ENCODE data around the gene LHFPL2. TPM values are rescaled to one million over a fixed set of nuclear protein-coding genes. Genes with fewer than 3 reads are reported as not detected.

The LHFPL2 gene
- polyA plus RNA-seq, 1 of the 3 experiments (the other 2 are of a cell fraction), result 10.4 TPM

DNA sequence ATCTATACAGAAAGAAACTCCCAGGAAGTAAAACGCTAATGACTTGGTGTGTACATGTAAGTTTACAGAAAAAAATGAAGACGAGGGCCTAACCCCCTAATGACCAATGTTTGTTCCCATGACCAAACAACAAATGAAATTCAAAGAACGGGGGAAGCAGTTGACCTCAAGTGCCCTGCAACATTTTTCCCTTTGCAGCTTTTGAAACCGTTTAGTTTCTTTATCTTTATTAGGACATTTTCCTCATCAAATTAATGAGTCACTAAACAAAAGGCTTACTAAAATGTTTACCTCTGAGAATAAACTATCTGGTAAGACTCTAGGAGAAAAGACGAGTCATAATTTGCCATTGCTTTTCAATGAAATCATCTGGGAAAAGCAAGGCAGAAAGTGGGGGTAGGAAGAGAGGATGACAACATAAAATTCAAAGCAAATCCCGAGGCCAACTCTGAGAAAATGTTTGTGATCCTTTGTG, 57.4 kb downstream of the LHFPL2 start (continued):
- TF ChIP-seq, protein P1, sequence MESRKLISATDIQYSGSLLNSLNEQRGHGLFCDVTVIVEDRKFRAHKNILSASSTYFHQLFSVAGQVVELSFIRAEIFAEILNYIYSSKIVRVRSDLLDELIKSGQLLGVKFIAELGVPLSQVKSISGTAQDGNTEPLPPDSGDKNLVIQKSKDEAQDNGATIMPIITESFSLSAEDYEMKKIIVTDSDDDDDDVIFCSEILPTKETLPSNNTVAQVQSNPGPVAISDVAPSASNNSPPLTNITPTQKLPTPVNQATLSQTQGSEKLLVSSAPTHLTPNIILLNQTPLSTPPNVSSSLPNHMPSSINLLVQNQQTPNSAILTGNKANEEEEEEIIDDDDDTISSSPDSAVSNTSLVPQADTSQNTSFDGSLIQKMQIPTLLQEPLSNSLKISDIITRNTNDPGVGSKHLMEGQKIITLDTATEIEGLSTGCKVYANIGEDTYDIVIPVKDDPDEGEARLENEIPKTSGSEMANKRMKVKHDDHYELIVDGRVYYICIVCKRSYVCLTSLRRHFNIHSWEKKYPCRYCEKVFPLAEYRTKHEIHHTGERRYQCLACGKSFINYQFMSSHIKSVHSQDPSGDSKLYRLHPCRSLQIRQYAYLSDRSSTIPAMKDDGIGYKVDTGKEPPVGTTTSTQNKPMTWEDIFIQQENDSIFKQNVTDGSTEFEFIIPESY (IDR thresholded peaks at IDR 0.05; ENCODE audit: borderline replicate concordance, low read depth), result no peak
- TF ChIP-seq CHD2 (IDR thresholded peaks at IDR 0.05; ENCODE audit: low read length, partially characterized antibody) (no peak), FOSL2 (IDR thresholded peaks at IDR 0.05; ENCODE audit: borderline replicate concordance, low read depth) (peak; percentile 44; the same call in 1 of the 2 replicates)

DNA sequence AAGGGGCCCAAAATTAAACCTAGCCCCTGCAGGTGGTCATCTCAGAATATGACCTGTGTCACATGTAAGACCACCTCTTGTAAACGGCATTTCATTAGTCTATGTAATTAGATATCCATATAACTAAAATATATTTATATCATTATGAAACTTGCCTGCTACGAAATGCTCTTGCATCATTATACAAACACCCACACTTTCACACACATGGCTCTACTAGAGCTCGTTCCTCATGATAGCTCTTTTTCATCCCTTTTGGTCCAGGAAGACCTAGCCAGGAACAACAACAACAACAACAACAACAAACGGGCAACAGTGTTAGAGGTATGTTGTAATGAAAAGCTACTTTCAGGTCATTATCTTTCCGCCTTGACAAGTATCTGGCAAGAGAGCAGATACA, 58.6 kb downstream of the LHFPL2 start:
- peak overlapping the region; percentile 19 to 100; a peak in 2 of 4 replicates for H3K27ac ChIP-seq (ENCODE audit: low read depth in 2 of 2, low read length in 1 of 2)
- no peak overlapping the region for H3K9ac ChIP-seq
- no peaks in the 10 kb centered on the region for H4K20me1 ChIP-seq (ENCODE audit: insufficient read depth)
- ChIA-PET POLR2A (interaction anchor here (0.6 kb wide), 1 partner anchor 318 kb away, joined by 3 read pairs; no protein-coding TSS in a partner anchor), CTCF (no interaction called here)
- peaks cover 51 to 67% of the 10 kb centered on the region in 2 experiments for H3K4me1 ChIP-seq (ENCODE audit: control insufficient read depth in 1 of 2, insufficient read depth in 2 of 2, low read depth in 1 of 2, low read length in 1 of 2)
- H3K9me2 ChIP-seq, result no peaks in the 10 kb centered on the region
- no peak overlapping the region for H3K4me2 ChIP-seq
- peaks cover 87% of the 10 kb centered on the region for H3K79me2 ChIP-seq (ENCODE audit: insufficient read depth)
- peaks cover 51% of the 10 kb centered on the region for H3F3A ChIP-seq (replicated peaks; ENCODE audit: insufficient read depth)
- WGBS (ENCODE audit: low lambda C conversion rate), result 78% methylated on average over 5 of the region's 5 CpGs
- peaks cover 0 to 26% of the 10 kb centered on the region in 2 experiments for H3K36me3 ChIP-seq (replicated peaks in 1 of 2; ENCODE audit: control insufficient read depth in 1 of 2, insufficient read depth in 2 of 2, low read length in 1 of 2)
- DNase-seq, result no peak
- TF ChIP-seq TCF12 (IDR thresholded peaks at IDR 0.05) (no peak), YY1 (IDR thresholded peaks at IDR 0.05; ENCODE audit: low read depth) (no peak), GABPA (IDR thresholded peaks at IDR 0.05; ENCODE audit: low read depth) (no peak), SIN3A (IDR thresholded peaks at IDR 0.05; ENCODE audit: borderline replicate concordance, low read depth, low read length) (no peak), FOXM1 (IDR thresholded peaks at IDR 0.05; ENCODE audit: low read depth) (no peak)
- H3K4me3 ChIP-seq (ENCODE audit: low read depth in 2 of 2, low read length in 1 of 2), result no peak overlapping the region
- H2AFZ ChIP-seq (ENCODE audit: low read depth), result no peak overlapping the region
- H3K9me3 ChIP-seq, result no peaks in the 10 kb centered on the region
- no peaks in the 10 kb centered on the region for H3K27me3 ChIP-seq (ENCODE audit: insufficient read depth)

DNA sequence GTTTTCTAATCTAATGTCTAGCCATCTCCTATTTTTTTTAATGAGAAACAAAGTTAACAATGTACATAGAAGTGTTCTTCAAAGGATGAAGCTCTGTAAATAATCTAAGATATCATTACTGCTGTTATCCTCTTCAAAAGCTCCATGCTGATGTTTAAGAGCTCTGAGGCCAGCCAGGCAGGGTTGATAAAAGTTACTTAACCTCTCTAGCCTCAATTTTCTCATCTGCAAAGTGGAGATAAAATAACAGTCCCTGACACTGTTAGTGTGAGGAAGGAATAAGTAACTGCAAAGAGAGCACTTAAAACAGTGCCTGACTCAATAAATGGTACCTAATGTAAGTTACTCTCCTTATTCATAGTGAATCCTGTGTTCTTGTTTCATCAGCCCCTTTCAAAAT, 60.1 kb downstream of the LHFPL2 start:
- Histone ChIP-seq H3K4me2 (no peak overlapping the region), H3K9me2 (no peaks in the 10 kb centered on the region), H3F3A (replicated peaks; ENCODE audit: insufficient read depth) (peaks cover 37% of the 10 kb centered on the region), H4K20me1 (ENCODE audit: insufficient read depth) (no peaks in the 10 kb centered on the region), H3K9ac (peak overlapping the region; percentile 4; the same call in 1 of the 2 replicates), H3K79me2 (ENCODE audit: insufficient read depth) (peaks cover 74% of the 10 kb centered on the region), H3K27me3 (ENCODE audit: insufficient read depth) (no peaks in the 10 kb centered on the region), H3K27ac (ENCODE audit: low read depth in 2 of 2, low read length in 1 of 2) (peak overlapping the region; percentile 94 to 100), H3K36me3 (replicated peaks in 1 of 2; ENCODE audit: control insufficient read depth in 1 of 2, insufficient read depth in 2 of 2, low read length in 1 of 2) (peaks cover 0 to 26% of the 10 kb centered on the region in 2 experiments), H3K4me1 (ENCODE audit: control insufficient read depth in 1 of 2, insufficient read depth in 2 of 2, low read depth in 1 of 2, low read length in 1 of 2) (peaks cover 42 to 53% of the 10 kb centered on the region in 2 experiments), H3K9me3 (no peaks in the 10 kb centered on the region), H3K4me3 (ENCODE audit: low read depth in 2 of 2, low read length in 1 of 2) (no peak overlapping the region), H2AFZ (ENCODE audit: low read depth) (no peak overlapping the region)
- CTCF ChIA-PET, result interaction anchor here (1.1 to 1.7 kb wide), 4 partner anchors 12 to 71 kb away, joined by 3 read pairs; no protein-coding TSS in a partner anchor
- POLR2A ChIA-PET, result no interaction called here
- no peak for DNase-seq
- TF ChIP-seq EZH2phosphoT487 (IDR thresholded peaks at IDR 0.05; ENCODE audit: borderline replicate concordance, low read depth) (no peak), EP300 (IDR thresholded peaks at IDR 0.05; ENCODE audit: borderline replicate concordance in 1 of 2, low read depth in 1 of 2, low read length in 1 of 2) (no peak), CHD2 (IDR thresholded peaks at IDR 0.05; ENCODE audit: low read length, partially characterized antibody) (no peak), NFIC (IDR thresholded peaks at IDR 0.05; ENCODE audit: borderline replicate concordance) (no peak)
- TF ChIP-seq, protein P2, sequence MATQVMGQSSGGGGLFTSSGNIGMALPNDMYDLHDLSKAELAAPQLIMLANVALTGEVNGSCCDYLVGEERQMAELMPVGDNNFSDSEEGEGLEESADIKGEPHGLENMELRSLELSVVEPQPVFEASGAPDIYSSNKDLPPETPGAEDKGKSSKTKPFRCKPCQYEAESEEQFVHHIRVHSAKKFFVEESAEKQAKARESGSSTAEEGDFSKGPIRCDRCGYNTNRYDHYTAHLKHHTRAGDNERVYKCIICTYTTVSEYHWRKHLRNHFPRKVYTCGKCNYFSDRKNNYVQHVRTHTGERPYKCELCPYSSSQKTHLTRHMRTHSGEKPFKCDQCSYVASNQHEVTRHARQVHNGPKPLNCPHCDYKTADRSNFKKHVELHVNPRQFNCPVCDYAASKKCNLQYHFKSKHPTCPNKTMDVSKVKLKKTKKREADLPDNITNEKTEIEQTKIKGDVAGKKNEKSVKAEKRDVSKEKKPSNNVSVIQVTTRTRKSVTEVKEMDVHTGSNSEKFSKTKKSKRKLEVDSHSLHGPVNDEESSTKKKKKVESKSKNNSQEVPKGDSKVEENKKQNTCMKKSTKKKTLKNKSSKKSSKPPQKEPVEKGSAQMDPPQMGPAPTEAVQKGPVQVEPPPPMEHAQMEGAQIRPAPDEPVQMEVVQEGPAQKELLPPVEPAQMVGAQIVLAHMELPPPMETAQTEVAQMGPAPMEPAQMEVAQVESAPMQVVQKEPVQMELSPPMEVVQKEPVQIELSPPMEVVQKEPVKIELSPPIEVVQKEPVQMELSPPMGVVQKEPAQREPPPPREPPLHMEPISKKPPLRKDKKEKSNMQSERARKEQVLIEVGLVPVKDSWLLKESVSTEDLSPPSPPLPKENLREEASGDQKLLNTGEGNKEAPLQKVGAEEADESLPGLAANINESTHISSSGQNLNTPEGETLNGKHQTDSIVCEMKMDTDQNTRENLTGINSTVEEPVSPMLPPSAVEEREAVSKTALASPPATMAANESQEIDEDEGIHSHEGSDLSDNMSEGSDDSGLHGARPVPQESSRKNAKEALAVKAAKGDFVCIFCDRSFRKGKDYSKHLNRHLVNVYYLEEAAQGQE (IDR thresholded peaks at IDR 0.05; ENCODE audit: low read depth, low read length), result no peak
- TF ChIP-seq, protein P3, sequence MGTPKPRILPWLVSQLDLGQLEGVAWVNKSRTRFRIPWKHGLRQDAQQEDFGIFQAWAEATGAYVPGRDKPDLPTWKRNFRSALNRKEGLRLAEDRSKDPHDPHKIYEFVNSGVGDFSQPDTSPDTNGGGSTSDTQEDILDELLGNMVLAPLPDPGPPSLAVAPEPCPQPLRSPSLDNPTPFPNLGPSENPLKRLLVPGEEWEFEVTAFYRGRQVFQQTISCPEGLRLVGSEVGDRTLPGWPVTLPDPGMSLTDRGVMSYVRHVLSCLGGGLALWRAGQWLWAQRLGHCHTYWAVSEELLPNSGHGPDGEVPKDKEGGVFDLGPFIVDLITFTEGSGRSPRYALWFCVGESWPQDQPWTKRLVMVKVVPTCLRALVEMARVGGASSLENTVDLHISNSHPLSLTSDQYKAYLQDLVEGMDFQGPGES (IDR thresholded peaks at IDR 0.05; ENCODE audit: low read depth, low read length), result no peak
